A549 (cell line): ENCODE measurements around the gene CCNYL1. TPM values are rescaled to one million over a fixed set of nuclear protein-coding genes. Genes with fewer than 3 reads are reported as not detected.
"Not testable (repeated sequence)": the region's sequence is repeated elsewhere in the genome, so short reads cannot be mapped to it uniquely, and the experiment has no call there.

ENCODE experiments used
- ATAC-seq, 2 experiments: fragments of 200-7000 bp in 1 of 2; fragments of >200 bp in 1 of 2; cut with Nextera tagmentation in 1 of 2; cut with Tn5 transposase in 1 of 2; 3 replicates each; pipeline versions ENCODE4 v1.8.0 to v1.9.1; 2018 to 2020; ENCODE audit warnings: mild to moderate bottlenecking in 1 of 2, moderate library complexity in 1 of 2
- CTCF ChIA-PET: fragments of 300-600 bp; sonication (Branson Sonifier 250); formaldehyde crosslinking; extraction: SDS; loops from one replicate; lab custom pipeline; 2021; ENCODE audit warnings: antibody characterized with exemption, inconsistent platforms; lab: Yijun Ruan, JAX
- POLR2A ChIA-PET: fragments of 350-600 bp; formaldehyde crosslinking; extraction: SDS; loops from one replicate; lab custom pipeline; 2021; ENCODE audit warnings: antibody characterized with exemption, inconsistent platforms; lab: Yijun Ruan, JAX
- DNase-seq, 2 experiments: peaks; one replicate each; pipeline versions ENCODE4 v3.0.0 to v3.0.0-alpha.2; 2011 to 2016; ENCODE audit warnings: low read depth in 1 of 2, low spot score in 1 of 2
- FAIRE-seq: peaks from 2 replicates; lab custom pipeline; 2011; peaks lifted over from hg19 to GRCh38; lab: Jason Lieb, UNC
- H3K27ac ChIP-seq, 2 experiments: fragments of >200 bp; sonication (Bioruptor Twin); formaldehyde crosslinking; 3 replicates each; pipeline ENCODE4 v1.5.1; 2016 to 2017
- H3K4me1 ChIP-seq: fragments of >200 bp; sonication (Bioruptor Twin); formaldehyde crosslinking; 3 replicates; pipeline ENCODE4 v1.6.1; 2016
- H3K4me2 ChIP-seq: fragments of >200 bp; sonication (Bioruptor Twin); formaldehyde crosslinking; 3 replicates; pipeline ENCODE4 v1.6.1; 2016
- H3K4me3 ChIP-seq: fragments of >200 bp; sonication (Bioruptor Twin); formaldehyde crosslinking; 3 replicates; pipeline ENCODE4 v1.5.1; 2016
- H3K9me3 ChIP-seq: fragments of >200 bp; sonication (Bioruptor Twin); formaldehyde crosslinking; 3 replicates; pipeline ENCODE4 v1.6.1; 2016
- CBX2 ChIP-seq: fragments of 200-600 bp; sonication (generic); IDR thresholded peaks from 2 replicates; pipeline ENCODE4 v1.6.1; 2016; ENCODE audit warnings: low read depth, mild to moderate bottlenecking, borderline replicate concordance
- CEBPB ChIP-seq, 2 experiments: fragments of >200 bp in 1 of 2; sonication (Bioruptor Twin) in 1 of 2; formaldehyde crosslinking in 1 of 2; IDR thresholded peaks; 2 replicates each; pipeline ENCODE4 v1.6.1; 2012 to 2016
- CHD2 ChIP-seq: fragments of 150-350 bp; IDR thresholded peaks from 2 replicates; pipeline ENCODE4 v1.6.1; 2014; ENCODE audit warnings: low read length; ENCODE audit not compliant: partially characterized antibody
- GATA3 ChIP-seq: IDR thresholded peaks from 2 replicates; pipeline ENCODE4 v1.6.1; 2012; ENCODE audit warnings: borderline replicate concordance
- HDAC2 ChIP-seq: fragments of 200-600 bp; sonication (generic); IDR thresholded peaks from 2 replicates; pipeline ENCODE4 v1.6.1; 2016
- KDM5A ChIP-seq: fragments of 200-600 bp; sonication (generic); IDR thresholded peaks from 2 replicates; pipeline ENCODE4 v1.6.1; 2016; ENCODE audit warnings: antibody characterized with exemption, mild to moderate bottlenecking
- RAD21 ChIP-seq, 2 experiments: fragments of >200 bp in 1 of 2; sonication (Bioruptor Twin) in 1 of 2; formaldehyde crosslinking in 1 of 2; IDR thresholded peaks in 1 of 2; conservative IDR thresholded peaks in 1 of 2; 2 replicates in 1 of 2; 3 replicates in 1 of 2; pipeline ENCODE4 v1.6.1; 2012 to 2018; ENCODE audit warnings: inconsistent platforms in 1 of 2
- RFX5 ChIP-seq: fragments of 450-650 bp; IDR thresholded peaks from 2 replicates; pipeline ENCODE4 v1.7.1; 2014; ENCODE audit warnings: antibody characterized with exemption, mild to moderate bottlenecking, moderate library complexity
- SMC3 ChIP-seq: fragments of >200 bp; sonication (Bioruptor Twin); formaldehyde crosslinking; IDR thresholded peaks from 3 replicates; pipeline ENCODE4 v1.6.1; 2018; ENCODE audit warnings: inconsistent platforms
- ZC3H11A ChIP-seq: fragments of 450-650 bp; IDR thresholded peaks from 2 replicates; pipeline ENCODE4 v1.6.1; 2014; ENCODE audit warnings: antibody characterized with exemption, mild to moderate bottlenecking
- ZNF302 ChIP-seq: fragments of 250-450 bp; sonication (Bioruptor Pico); IDR thresholded peaks from 2 replicates; pipeline ENCODE4 v1.9.0; 2021; ENCODE audit warnings: inconsistent platforms, mild to moderate bottlenecking, moderate library complexity
- ZSCAN20 ChIP-seq: fragments of 250-450 bp; sonication (Bioruptor Pico); IDR thresholded peaks from 2 replicates; pipeline ENCODE4 v1.8.0; 2022; ENCODE audit warnings: mild to moderate bottlenecking, moderate library complexity
- WGBS: methylation state at CpG from one replicate; pipeline ENCODE4 v1.1.6; 2017; ENCODE audit errors: missing lambda C conversion rate; 5-methylcytosine and 5-hydroxymethylcytosine counted together
- polyA plus RNA-seq, 4 experiments: library from polyadenylated mRNA; depleted of rRNA in 3 of 4; stranded (reverse); fragments of >200 nt; fragmentation: RNase III in 1 of 4; extraction: RNeasy Plus Mini Kit Qiagen cat#74134 plus additional on column Dnase treatment in 1 of 4; gene quantifications; 2 replicates in 3 of 4; 3 replicates in 1 of 4; pipeline ENCODE4 v1.2.3, GENCODE V29; 2011 to 2017
- TF ChIP-seq, protein P1 (sequence below): fragments of 200-600 bp; sonication (generic); IDR thresholded peaks from 2 replicates; pipeline ENCODE4 v1.6.1; 2016; ENCODE audit warnings: antibody characterized with exemption, mild to moderate bottlenecking, moderate library complexity

Gene CCNYL1
- polyA plus RNA-seq, 2 of the 4 experiments (the other 2 are of a cell fraction) = 16.9 to 31.6 TPM

DNA sequence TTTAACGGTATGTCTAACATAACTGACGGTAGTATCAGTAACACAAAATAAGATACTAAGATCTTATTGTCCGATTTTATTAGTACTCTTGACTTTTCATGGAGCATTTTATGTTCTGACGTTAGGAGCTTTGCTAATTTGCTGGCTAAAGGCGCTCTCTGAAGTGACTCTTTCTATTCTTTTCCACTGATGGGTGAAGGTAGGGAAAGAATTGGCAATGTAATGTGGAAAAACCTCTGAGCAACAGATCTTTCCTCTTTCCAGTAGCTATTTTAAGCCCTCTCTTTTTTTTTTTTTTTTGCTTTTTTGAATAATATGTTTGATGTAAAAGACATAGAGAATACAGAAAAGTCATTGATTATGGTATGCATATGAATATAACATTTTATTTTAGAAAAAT is 4.6 kb downstream of the CCNYL1 start (continued):
- TF ChIP-seq, protein P1, sequence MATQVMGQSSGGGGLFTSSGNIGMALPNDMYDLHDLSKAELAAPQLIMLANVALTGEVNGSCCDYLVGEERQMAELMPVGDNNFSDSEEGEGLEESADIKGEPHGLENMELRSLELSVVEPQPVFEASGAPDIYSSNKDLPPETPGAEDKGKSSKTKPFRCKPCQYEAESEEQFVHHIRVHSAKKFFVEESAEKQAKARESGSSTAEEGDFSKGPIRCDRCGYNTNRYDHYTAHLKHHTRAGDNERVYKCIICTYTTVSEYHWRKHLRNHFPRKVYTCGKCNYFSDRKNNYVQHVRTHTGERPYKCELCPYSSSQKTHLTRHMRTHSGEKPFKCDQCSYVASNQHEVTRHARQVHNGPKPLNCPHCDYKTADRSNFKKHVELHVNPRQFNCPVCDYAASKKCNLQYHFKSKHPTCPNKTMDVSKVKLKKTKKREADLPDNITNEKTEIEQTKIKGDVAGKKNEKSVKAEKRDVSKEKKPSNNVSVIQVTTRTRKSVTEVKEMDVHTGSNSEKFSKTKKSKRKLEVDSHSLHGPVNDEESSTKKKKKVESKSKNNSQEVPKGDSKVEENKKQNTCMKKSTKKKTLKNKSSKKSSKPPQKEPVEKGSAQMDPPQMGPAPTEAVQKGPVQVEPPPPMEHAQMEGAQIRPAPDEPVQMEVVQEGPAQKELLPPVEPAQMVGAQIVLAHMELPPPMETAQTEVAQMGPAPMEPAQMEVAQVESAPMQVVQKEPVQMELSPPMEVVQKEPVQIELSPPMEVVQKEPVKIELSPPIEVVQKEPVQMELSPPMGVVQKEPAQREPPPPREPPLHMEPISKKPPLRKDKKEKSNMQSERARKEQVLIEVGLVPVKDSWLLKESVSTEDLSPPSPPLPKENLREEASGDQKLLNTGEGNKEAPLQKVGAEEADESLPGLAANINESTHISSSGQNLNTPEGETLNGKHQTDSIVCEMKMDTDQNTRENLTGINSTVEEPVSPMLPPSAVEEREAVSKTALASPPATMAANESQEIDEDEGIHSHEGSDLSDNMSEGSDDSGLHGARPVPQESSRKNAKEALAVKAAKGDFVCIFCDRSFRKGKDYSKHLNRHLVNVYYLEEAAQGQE = no peak
- TF ChIP-seq, all 56 proteins: peak for 0

DNA sequence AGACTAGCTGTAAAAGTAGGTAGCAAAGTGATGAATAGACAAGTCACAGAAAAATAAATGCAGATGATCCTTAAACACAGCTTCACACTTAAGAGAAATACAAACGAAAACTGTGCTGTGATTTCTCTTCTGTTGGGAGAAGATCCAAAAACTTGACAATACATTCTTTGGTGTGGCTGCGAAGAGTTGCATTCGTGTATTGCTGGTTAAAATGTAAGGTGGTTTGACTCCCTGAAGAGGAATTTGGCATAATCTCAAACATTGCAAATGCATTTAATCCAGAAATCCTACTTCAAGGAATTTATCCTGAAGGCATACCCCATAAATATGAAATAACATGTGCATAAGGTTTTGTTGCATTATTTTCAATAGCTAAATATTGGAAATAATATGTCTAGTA is 7.1 kb downstream of the CCNYL1 start:
- ChIA-PET CTCF (interaction anchor here (1.2 to 9.7 kb wide), 3 partner anchors 10 to 92 kb away, joined by 5 to 54 read pairs (median 8); partner anchors contain the start of gene METTL21A), POLR2A (interaction anchor here (0.6 kb wide), 1 partner anchor 107 kb away, joined by 4 read pairs; no protein-coding TSS in a partner anchor)
- no peak overlapping the region for H3K4me3 ChIP-seq
- DNase-seq = no peak
- no peak for ATAC-seq
- no peaks in the 10 kb centered on the region for H3K9me3 ChIP-seq
- TF ChIP-seq SMC3 (no peak), HDAC2 (no peak), RAD21 (conservative IDR thresholded peaks at IDR 0.05 in 1 of 2, IDR thresholded peaks at IDR 0.05 in 1 of 2) (no peak), CHD2 (no peak), ZC3H11A (no peak), CBX2 (no peak)
- TF ChIP-seq, protein P1 = no peak
- 0 out of 3 replicates have a peak overlapping the region, but pooled peaks have one; percentile 11 for H3K4me2 ChIP-seq
- peak overlapping the region in 1 of 2 experiments; percentile 48; a peak in 2 of 6 replicates for H3K27ac ChIP-seq
- H3K4me1 ChIP-seq = peaks cover 62% of the 10 kb centered on the region
- 35% methylated on average over 3 of the region's 3 CpGs for WGBS
- FAIRE-seq = no peak

DNA sequence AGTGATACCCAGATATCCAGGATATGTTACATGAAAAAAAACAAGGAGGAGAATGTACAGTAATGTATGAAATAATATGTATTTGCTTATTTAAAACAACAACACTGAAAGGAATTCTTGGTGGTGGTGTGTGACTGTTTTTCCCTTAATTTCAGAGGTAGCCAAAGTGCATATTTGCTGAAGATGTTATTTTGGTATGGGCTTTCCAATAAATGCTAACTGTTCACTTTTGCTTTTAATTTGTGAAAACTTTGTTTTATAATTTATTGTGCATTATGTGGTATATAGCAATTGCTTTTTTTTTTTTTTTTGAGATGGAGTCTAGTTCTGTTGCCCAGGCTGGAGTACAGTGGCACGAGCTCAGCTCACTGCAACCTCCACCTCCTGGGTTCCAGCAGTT is 7.6 kb downstream of the CCNYL1 start:
- ATAC-seq (no peak), FAIRE-seq (no peak), DNase-seq (no peak)
- H3K4me1 ChIP-seq = peaks cover 63% of the 10 kb centered on the region
- H3K4me2 ChIP-seq = no peak overlapping the region
- TF ChIP-seq GATA3 (no peak), ZSCAN20 (CRISPR knock-in tag) (no peak), CEBPB (IDR thresholded peaks at IDR 0.05) (no peak), ZC3H11A (no peak), RFX5 (no peak), CHD2 (no peak), KDM5A (no peak), ZNF302 (no peak)
- CTCF ChIA-PET = interaction anchor here (2.1 to 9.7 kb wide), 2 partner anchors 26 to 93 kb away, joined by 8 to 54 read pairs; partner anchors contain the start of gene METTL21A
- 100% methylated on average over 1 of the region's 1 CpG for WGBS
- POLR2A ChIA-PET = interaction anchor here (0.6 kb wide), 1 partner anchor 107 kb away, joined by 4 read pairs; no protein-coding TSS in a partner anchor
- H3K9me3 ChIP-seq = no peaks in the 10 kb centered on the region
- H3K4me3 ChIP-seq = no peak overlapping the region
- H3K27ac ChIP-seq = no peak overlapping the region

DNA sequence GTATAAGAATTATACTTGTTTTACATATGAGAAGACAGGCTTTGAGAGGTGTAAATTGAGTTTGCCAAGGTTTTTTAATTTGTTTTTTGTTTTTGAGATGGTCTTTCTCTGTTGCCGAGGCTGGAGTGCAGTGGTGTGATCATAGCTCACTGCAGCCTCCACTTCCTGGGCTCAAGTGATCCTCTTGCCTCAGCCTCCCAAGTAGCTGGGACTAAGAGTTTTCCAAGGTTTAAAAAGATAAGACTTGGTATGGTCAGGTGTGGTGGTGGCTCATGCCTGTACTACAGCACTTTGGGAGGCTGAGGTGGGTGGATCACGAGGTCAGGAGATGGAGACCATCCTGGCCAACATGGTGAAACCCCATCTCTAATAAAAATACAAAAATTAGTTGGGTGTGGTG is 8.2 kb downstream of the CCNYL1 start:
- peaks cover 69% of the 10 kb centered on the region for H3K4me1 ChIP-seq
- not testable (repeated sequence) for FAIRE-seq
- POLR2A ChIA-PET = interaction anchor here (2.2 kb wide), 1 partner anchor 8 kb away, joined by 11 read pairs; the partner anchor contains the start of gene CCNYL1

More for the DNA sequence above, 8.2 kb downstream of the CCNYL1 start:
- H3K27ac ChIP-seq, H3K9me3 ChIP-seq, DNase-seq, ATAC-seq, H3K4me3 ChIP-seq, H3K4me2 ChIP-seq: not testable (repeated sequence)
- CTCF ChIA-PET = interaction anchor here (0.6 to 9.7 kb wide), 4 partner anchors 28 to 614 kb away, joined by 3 to 54 read pairs (median 3); partner anchors contain the start of gene METTL21A
- 96% methylated on average over 2 of the region's 2 CpGs for WGBS
